ENCODE data around the gene KLF13. TPM values are rescaled to one million over a fixed set of nuclear protein-coding genes. Genes with fewer than 3 reads are reported as not detected.

The KLF13 gene
- total RNA-seq, 1 donor from 2014 or later, result 235 TPM

- no peaks in the 10 kb centered on the region for H3K36me3 ChIP-seq
- DNase-seq (ENCODE audit: low spot score in 2 of 2), result no peak
- peaks cover 0 to 6% of the 10 kb centered on the region in 2 donors for H3K9me3 ChIP-seq
- H3K27ac ChIP-seq, result peak overlapping the region; percentile 89 to 90
- H3K27me3 ChIP-seq, result no peaks in the 10 kb centered on the region
- intact Hi-C loops (cut with DNase I), result loop anchor here (2.0 to 5.0 kb wide), 4 partner anchors 35 to 77 kb away; partner anchors contain the start of gene KLF13
- H3K4me1 ChIP-seq, result peaks cover 7 to 14% of the 10 kb centered on the region in 2 donors
- H3K4me3 ChIP-seq, result no peak overlapping the region
- TF ChIP-seq CTCF (IDR thresholded peaks at IDR 0.05), result no peak
These were observed 77.0 kb downstream of the KLF13 start for GRCh38 chr15:31403606-31404005.

DNA sequence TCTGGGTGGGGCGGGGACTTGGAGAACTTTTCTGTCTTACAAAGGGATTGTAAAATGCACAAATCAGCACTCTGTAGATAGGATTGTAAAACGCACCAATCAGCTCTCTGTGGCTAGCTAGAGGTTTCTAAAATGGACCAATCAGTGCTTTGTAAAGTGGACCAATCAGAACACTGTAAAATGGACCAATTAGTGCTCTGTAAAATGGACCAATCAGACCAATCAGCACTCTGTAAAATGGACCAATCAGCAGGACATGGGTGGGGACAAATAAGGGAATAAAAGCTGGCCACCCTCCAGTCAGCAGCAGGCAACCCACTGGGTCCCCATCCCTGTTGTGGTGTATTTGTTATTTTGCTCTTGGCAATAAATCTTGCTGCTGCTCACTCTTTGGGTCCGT lies 77.7 kb downstream of the KLF13 start:
- H3K27ac ChIP-seq, result no peak overlapping the region
- DNase-seq (ENCODE audit: low spot score in 2 of 2), result no peak
- intact Hi-C loops (cut with DNase I), result loop anchor here (5.0 kb wide), 1 partner anchor 68 kb away; no protein-coding TSS in a partner anchor

DNA sequence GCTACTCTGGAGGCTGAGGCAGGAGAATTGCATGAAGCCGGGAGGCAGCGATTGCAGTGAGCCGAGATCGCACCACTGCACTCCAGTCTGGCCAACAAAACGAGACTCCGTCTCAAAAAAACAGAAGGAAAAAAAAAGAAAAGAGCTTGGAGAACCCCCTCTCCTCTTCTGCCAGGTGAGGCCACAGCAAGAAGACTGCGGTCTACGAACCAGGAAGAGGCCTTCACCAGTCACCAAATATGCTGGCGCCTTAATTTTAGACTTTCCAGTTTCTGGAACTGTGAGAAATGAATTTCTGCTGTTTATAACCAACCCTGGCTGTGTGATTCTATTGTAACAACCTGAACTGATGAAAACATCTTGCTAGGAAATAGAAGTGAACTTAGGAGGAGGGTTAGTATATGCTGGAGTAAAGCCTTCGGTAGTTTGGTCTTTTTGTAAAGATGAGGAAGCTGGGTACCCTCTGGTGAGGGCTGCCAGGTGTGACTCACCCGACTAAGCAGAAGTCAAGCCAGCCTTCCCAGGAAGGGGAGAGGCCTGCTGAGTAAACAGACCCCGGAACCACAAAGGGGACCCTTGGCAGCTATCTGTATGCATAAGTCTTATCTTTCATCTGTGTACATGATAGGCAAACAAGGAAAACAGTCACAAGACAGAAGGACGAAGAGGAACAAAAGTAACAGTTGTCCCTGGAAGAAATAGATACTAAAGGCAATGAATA lies 78.7 kb downstream of the KLF13 start:
- Histone ChIP-seq H3K36me3 (no peaks in the 10 kb centered on the region), H3K27ac (no peak overlapping the region), H3K27me3 (no peaks in the 10 kb centered on the region), H3K4me1 (peaks cover 7 to 14% of the 10 kb centered on the region in 2 donors), H3K4me3 (no peak overlapping the region), H3K9me3 (peaks cover 0 to 17% of the 10 kb centered on the region in 2 donors)
- intact Hi-C loops (cut with DNase I), result no loop called here
- DNase-seq (ENCODE audit: low spot score in 2 of 2), result no peak
- no peak for TF ChIP-seq CTCF (IDR thresholded peaks at IDR 0.05)

More for the DNA sequence above, 77.7 kb downstream of the KLF13 start:
- Histone ChIP-seq H3K4me3 (no peak overlapping the region), H3K27me3 (no peaks in the 10 kb centered on the region), H3K4me1 (peaks cover 7 to 14% of the 10 kb centered on the region in 2 donors), H3K36me3 (no peaks in the 10 kb centered on the region), H3K9me3 (peaks cover 0 to 13% of the 10 kb centered on the region in 2 donors)
- no peak for TF ChIP-seq CTCF (IDR thresholded peaks at IDR 0.05)

DNA sequence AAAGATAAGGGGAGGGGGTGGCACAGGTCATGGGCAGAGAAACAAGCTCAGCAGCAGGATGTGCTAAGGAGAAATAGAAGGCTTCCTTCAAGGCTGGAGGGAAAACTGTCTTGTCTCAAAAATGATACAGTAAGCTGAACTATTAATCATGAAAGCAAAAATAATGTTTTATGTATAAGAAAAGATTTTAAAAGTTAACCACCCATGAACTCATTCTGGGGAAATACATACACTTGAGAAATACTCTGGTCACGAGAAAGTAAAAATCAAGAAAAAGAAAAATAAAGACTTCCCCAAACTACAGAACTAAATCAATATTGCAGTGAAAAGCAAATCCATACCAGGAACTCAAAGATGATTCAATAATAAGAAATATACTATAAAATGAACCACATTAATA lies 80.7 kb downstream of the KLF13 start:
- Histone ChIP-seq H3K9me3 (peaks cover 0 to 17% of the 10 kb centered on the region in 2 donors), H3K27ac (no peak overlapping the region), H3K4me3 (no peak overlapping the region), H3K4me1 (peaks cover 2 to 8% of the 10 kb centered on the region in 2 donors), H3K27me3 (no peaks in the 10 kb centered on the region), H3K36me3 (no peaks in the 10 kb centered on the region)
- no peak for TF ChIP-seq CTCF (IDR thresholded peaks at IDR 0.05)
- DNase-seq (ENCODE audit: low spot score in 2 of 2), result no peak
- intact Hi-C loops (cut with DNase I), result no loop called here

DNA sequence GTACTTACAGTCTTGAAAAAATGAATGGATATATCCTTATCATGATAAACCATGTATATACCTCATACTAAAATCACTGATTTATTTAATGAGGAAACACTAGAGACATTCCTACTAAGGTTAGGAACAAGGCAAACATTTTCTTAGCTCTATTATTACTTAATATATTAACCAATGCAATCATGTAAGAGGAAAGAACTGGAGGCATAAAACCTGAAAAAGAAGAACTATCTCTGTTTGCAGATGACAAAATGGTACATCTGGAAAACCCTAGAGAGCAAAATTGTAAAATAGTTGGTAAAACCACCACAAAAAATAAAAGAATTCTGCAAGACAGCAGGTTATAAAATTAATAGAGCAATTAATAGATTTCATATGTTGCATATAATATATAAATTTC lies 81.2 kb downstream of the KLF13 start:
- Histone ChIP-seq H3K36me3 (no peaks in the 10 kb centered on the region), H3K4me3 (no peak overlapping the region), H3K4me1 (peaks cover 0 to 6% of the 10 kb centered on the region in 2 donors), H3K27me3 (no peaks in the 10 kb centered on the region), H3K9me3 (peaks cover 0 to 17% of the 10 kb centered on the region in 2 donors), H3K27ac (no peak overlapping the region)
- intact Hi-C loops (cut with DNase I), result no loop called here
- DNase-seq (ENCODE audit: low spot score in 2 of 2), result no peak
- TF ChIP-seq CTCF (IDR thresholded peaks at IDR 0.05), result no peak
